Adrenal gland (tissue), 12 donors: ENCODE measurements around the gene ZDHHC7. TPM values are rescaled to one million over a fixed set of nuclear protein-coding genes. Genes with fewer than 3 reads are reported as not detected.
"Not testable (repeated sequence)": the region's sequence is repeated elsewhere in the genome, so short reads cannot be mapped to it uniquely, and the experiment has no call there.

ENCODE experiments used
- DNase-seq, 7 donors: peaks; one replicate each; pipeline ENCODE4 v3.0.0-alpha.2; 2019 to 2020
- H3K27ac ChIP-seq, 5 donors: fragments of 200-600 bp; sonication (generic) in 4 of 5; 1 replicate in 3 of 5; 2 replicates in 2 of 5; pipeline versions ENCODE4 v1.5.1 to v1.8.0; 2016 to 2020; ENCODE audit warnings: mild to moderate bottlenecking in 1 of 5
- H3K27me3 ChIP-seq: fragments of 200-600 bp; 2 replicates; pipeline ENCODE4 v1.8.0; 2021
- H3K36me3 ChIP-seq, 2 donors: fragments of 200-600 bp; replicated peaks in 1 of 2; 1 replicate in 1 of 2; 2 replicates in 1 of 2; pipeline versions ENCODE4 v1.5.1 to v1.8.0; 2018 to 2022
- H3K4me1 ChIP-seq, 2 donors: fragments of 200-600 bp; replicated peaks in 1 of 2; 1 replicate in 1 of 2; 2 replicates in 1 of 2; pipeline versions ENCODE4 v1.5.1 to v1.8.0; 2018 to 2021
- H3K4me3 ChIP-seq, 4 donors: fragments of 200-600 bp; sonication (generic) in 3 of 4; one replicate each; pipeline ENCODE4 v1.5.1; 2016 to 2018
- H3K9me3 ChIP-seq, 3 donors: fragments of 200-600 bp; sonication (generic) in 1 of 3; replicated peaks in 1 of 3; 1 replicate in 2 of 3; 2 replicates in 1 of 3; pipeline versions ENCODE4 v1.5.1 to v1.8.0; 2016 to 2021
- POLR2A ChIP-seq, 2 donors: fragments of 450-650 bp; IDR thresholded peaks; one replicate each; pipeline ENCODE4 v1.6.1; 2017; ENCODE audit warnings: antibody characterized with exemption in 2 of 2, mild to moderate bottlenecking in 2 of 2, moderate library complexity in 1 of 2
- WGBS, 4 donors: extraction: QIAGEN DNeasy Blood & Tissue Kit in 2 of 4; methylation state at CpG; one replicate each; pipeline versions ENCODE4 v1.1.5 to v1.1.7; 2013 to 2017; 5-methylcytosine and 5-hydroxymethylcytosine counted together
- intact Hi-C, 2 donors: fragments of 100-400 bp; cut with DNase I; formaldehyde crosslinking; loops; one replicate each; pipeline versions ENCODE4 v1.14.1 to v1.15.0; 2022 to 2023
- polyA plus RNA-seq, 3 donors: library from polyadenylated mRNA; stranded (reverse); fragments of 200-250 nt in 2 of 3; fragments of 350-450 nt in 1 of 3; fragmentation: Illumina TruSeq in 1 of 3; extraction: RNeasy Lipid Tissue Mini Kit (QIAGEN cat#74804) in 1 of 3; gene quantifications; one replicate each; pipeline ENCODE4 v1.2.3, GENCODE V29; 2013 to 2014
- total RNA-seq, 9 donors: library from RNA; depleted of rRNA in 4 of 9; stranded (reverse); fragments of >200 nt in 4 of 9; fragments of 120-200 nt in 1 of 9; fragmentation: NEBNext Ultra II Directional in 1 of 9; extraction: Animal tissue kit (Norgen Biotek cat#: 25700) in 1 of 9; gene quantifications; one replicate each; pipeline versions ENCODE4 v1.1.0 to v1.2.4, GENCODE V29; 2013 to 2023
- TF ChIP-seq, protein P1 (sequence below), 6 experiments: fragments of 450-650 bp in 4 of 6; fragments of 200-600 bp in 2 of 6; sonication (generic) in 1 of 6; IDR thresholded peaks; 1 replicate in 5 of 6; 2 replicates in 1 of 6; pipeline versions ENCODE4 v1.5.1 to v1.8.0; 2016 to 2021; ENCODE audit warnings: antibody characterized with exemption in 6 of 6, mild to moderate bottlenecking in 2 of 6, moderate library complexity in 1 of 6
- donor health status: healthy with polysubstance abuse.
- donor health status: Bipolar disorder and iron deficiency.
- donor health status: DM: yes; HTN: yes; CAD: no.
- donor health status: DM: no; HTN: no; CAD: no.
- donor health status: DM: no; HTN: no; CAD: no.
- donor health status: DM: yes; HTN: yes; CAD: no.

ZDHHC7 gene
- total and polyA plus RNA-seq, 12 donors = 22.5 to 74.6 (median 41.0) TPM

DNA sequence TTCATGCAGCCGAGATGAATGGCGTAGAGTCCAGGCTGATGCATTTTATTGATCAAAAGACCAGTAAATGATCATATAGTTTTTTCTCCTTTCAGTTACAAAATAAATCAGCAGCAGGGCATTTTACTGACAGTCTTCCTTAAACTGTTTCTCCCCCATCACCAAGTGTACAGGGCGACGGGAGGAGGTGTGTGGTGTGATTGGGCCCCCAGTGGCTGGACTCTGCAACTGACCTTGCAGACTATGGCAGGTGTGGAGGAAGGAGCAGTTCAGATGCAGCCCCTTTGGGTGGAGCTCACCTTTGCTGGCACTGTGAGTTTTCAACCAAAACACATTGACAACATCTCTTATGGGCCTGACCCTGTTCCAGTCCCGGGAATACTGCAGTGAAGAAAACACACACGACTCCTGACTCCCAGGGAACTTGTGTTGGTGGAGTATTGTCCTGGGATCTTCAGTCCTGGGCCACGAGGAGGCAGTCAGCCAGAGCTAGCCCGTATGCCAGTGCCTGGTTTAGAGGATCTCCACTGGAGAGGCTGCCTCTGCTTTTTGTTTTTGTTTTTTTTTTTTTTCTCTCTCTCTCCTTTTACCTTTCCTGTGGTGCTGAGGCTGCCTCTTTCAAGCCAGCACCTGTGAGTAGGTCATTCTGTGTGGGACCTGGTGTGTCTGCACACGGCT is 46.0 kb upstream of the ZDHHC7 start:
- no peaks in the 10 kb centered on the region for H3K36me3 ChIP-seq
- no peaks in the 10 kb centered on the region for H3K27me3 ChIP-seq
- DNase-seq = no peak
- peaks cover 13 to 20% of the 10 kb centered on the region in 2 donors for H3K4me1 ChIP-seq
- H3K27ac ChIP-seq = no peak overlapping the region
- TF ChIP-seq POLR2A (IDR thresholded peaks at IDR 0.05) = no peak
- TF ChIP-seq, protein P1, sequence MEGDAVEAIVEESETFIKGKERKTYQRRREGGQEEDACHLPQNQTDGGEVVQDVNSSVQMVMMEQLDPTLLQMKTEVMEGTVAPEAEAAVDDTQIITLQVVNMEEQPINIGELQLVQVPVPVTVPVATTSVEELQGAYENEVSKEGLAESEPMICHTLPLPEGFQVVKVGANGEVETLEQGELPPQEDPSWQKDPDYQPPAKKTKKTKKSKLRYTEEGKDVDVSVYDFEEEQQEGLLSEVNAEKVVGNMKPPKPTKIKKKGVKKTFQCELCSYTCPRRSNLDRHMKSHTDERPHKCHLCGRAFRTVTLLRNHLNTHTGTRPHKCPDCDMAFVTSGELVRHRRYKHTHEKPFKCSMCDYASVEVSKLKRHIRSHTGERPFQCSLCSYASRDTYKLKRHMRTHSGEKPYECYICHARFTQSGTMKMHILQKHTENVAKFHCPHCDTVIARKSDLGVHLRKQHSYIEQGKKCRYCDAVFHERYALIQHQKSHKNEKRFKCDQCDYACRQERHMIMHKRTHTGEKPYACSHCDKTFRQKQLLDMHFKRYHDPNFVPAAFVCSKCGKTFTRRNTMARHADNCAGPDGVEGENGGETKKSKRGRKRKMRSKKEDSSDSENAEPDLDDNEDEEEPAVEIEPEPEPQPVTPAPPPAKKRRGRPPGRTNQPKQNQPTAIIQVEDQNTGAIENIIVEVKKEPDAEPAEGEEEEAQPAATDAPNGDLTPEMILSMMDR (IDR thresholded peaks at IDR 0.05) = peak in 2 of 6 experiments; percentile 11 to 21
- no peak overlapping the region for H3K4me3 ChIP-seq
- intact Hi-C loops = no loop called here
- H3K9me3 ChIP-seq = no peaks in the 10 kb centered on the region
- 92 to 98% (median 93%) methylated on average over 9 of the region's 9 CpGs for WGBS, 4 donors

GRCh38 chr16:85056211-85056748 is 44.9 kb upstream of the ZDHHC7 start:
- no peaks in the 10 kb centered on the region for H3K9me3 ChIP-seq
- intact Hi-C loops = no loop called here
- no peaks in the 10 kb centered on the region for H3K27me3 ChIP-seq
- H3K36me3 ChIP-seq = no peaks in the 10 kb centered on the region
- peak overlapping the region in 1 of 4 donors; percentile 31 for H3K4me3 ChIP-seq
- TF ChIP-seq, protein P1 (IDR thresholded peaks at IDR 0.05) = peak in 3 of 6 experiments; percentile 29 to 40 (median 37)
- no peak for TF ChIP-seq POLR2A (IDR thresholded peaks at IDR 0.05)
- 64 to 82% (median 76%) methylated on average over 16 of the region's 16 CpGs for WGBS, 4 donors
- peaks cover 13 to 24% of the 10 kb centered on the region in 2 donors for H3K4me1 ChIP-seq
- DNase-seq = peak in 3 of 7 donors; percentile 33 to 34 (median 34)
- peak overlapping the region; percentile 57 to 85 (median 72) for H3K27ac ChIP-seq

DNA sequence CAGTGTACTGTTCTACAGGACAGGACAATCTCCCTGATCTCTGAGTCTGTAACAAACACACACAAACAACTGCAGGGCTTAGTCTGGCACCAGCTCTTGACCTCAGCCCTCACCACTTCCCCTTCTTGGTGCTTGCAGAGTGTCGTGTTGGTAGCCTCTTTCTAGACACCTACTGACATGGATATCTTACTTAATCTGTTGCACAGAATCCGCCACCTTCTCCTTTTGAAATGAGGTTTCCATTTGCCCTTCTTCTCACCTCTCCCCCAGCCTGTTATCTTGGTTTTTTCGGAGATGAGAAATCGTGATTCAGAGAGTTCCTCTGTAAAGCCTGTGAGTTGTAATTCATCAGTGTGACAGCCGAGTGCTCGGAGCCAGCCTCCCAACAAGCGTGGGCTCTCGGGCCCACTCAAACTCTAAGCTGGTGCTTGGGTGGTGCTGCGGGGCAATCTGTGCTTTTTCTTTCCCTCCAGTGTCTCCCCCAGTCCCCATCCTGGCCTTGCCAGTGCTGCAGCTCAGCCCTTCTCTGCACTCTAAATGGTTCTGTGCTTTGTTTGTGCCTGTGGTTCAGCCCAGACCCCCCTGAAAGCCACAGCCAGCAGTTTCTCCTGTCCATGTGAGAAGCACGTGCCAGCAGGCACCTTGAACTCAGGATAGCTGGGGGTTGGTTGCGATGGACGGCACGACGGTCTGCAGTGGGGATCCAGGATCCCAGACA is 44.3 kb upstream of the ZDHHC7 start:
- intact Hi-C loops = no loop called here
- Histone ChIP-seq H3K9me3 (no peaks in the 10 kb centered on the region), H3K27me3 (no peaks in the 10 kb centered on the region), H3K4me1 (peaks cover 13 to 30% of the 10 kb centered on the region in 2 donors), H3K27ac (peak overlapping the region; percentile 57 to 85 (median 72)), H3K4me3 (peak overlapping the region in 2 of 4 donors; percentile 8 to 31), H3K36me3 (no peaks in the 10 kb centered on the region)
- DNase-seq = peak in 6 of 7 donors; percentile 56 to 86 (median 68)
- TF ChIP-seq, protein P1 (IDR thresholded peaks at IDR 0.05) = no peak
- no peak for TF ChIP-seq POLR2A (IDR thresholded peaks at IDR 0.05)
- WGBS, 4 donors = 5 to 16% (median 9%) methylated on average over 10 to 14 of the region's 14 CpGs

- H3K27ac ChIP-seq = peak overlapping the region; percentile 57 to 85 (median 72)
- 59 to 68% (median 63%) methylated on average over 6 of the region's 6 CpGs for WGBS, 4 donors
- intact Hi-C loops = no loop called here
- DNase-seq = no peak
- H3K4me3 ChIP-seq = peak overlapping the region in 1 of 4 donors; percentile 31
- no peaks in the 10 kb centered on the region for H3K9me3 ChIP-seq
- TF ChIP-seq, protein P1 (IDR thresholded peaks at IDR 0.05) = no peak
- TF ChIP-seq POLR2A (IDR thresholded peaks at IDR 0.05) = no peak
- no peaks in the 10 kb centered on the region for H3K27me3 ChIP-seq
- H3K4me1 ChIP-seq = peaks cover 13 to 32% of the 10 kb centered on the region in 2 donors
- no peaks in the 10 kb centered on the region for H3K36me3 ChIP-seq
These were observed 43.7 kb upstream of the ZDHHC7 start for GRCh38 chr16:85054948-85055492.

- H3K27ac ChIP-seq = peak overlapping the region in 2 of 5 donors; percentile 83 to 85
These were observed 43.0 kb upstream of the ZDHHC7 start for GRCh38 chr16:85054321-85054720.

More at GRCh38 chr16:85054321-85054720, 43.0 kb upstream of the ZDHHC7 start:
- H3K27me3 ChIP-seq, H3K4me3 ChIP-seq, DNase-seq, H3K9me3 ChIP-seq, H3K36me3 ChIP-seq, intact Hi-C loops: not testable (repeated sequence)
- peaks cover 13 to 32% of the 10 kb centered on the region in 2 donors for H3K4me1 ChIP-seq
- WGBS, 4 donors = 82 to 98% (median 96%) methylated on average over 3 of the region's 3 CpGs
